HCT116 (cell line): ENCODE data around the gene TVP23A.

Experiments used
- CEBPB ChIP-seq: IDR thresholded peaks from 2 replicates; pipeline ENCODE4 v1.6.1; 2012; ENCODE audit warnings: low read depth
- CTCF ChIP-seq, 3 experiments: fragments of 200-600 bp in 1 of 3; sonication (generic) in 1 of 3; IDR thresholded peaks in 2 of 3; conservative IDR thresholded peaks in 1 of 3; 2 replicates each; pipeline ENCODE4 v1.5.1; 2012 to 2017; ENCODE audit warnings: low read depth in 2 of 3, low read length in 2 of 3, antibody characterized with exemption in 1 of 3, borderline replicate concordance in 1 of 3, control low read depth in 1 of 3, mild to moderate bottlenecking in 1 of 3, mixed read lengths in 1 of 3, mixed run types in 1 of 3, moderate library complexity in 1 of 3; ENCODE audit not compliant: insufficient read depth in 1 of 3
- EGR1 ChIP-seq: IDR thresholded peaks from 2 replicates; pipeline ENCODE4 v1.6.1; 2012; ENCODE audit warnings: low read depth
- ELF1 ChIP-seq: IDR thresholded peaks from 2 replicates; pipeline ENCODE4 v1.6.1; 2012; ENCODE audit warnings: low read depth, borderline replicate concordance
- EZH2 ChIP-seq: fragments of 200-600 bp; sonication (generic); IDR thresholded peaks from 2 replicates; pipeline ENCODE4 v1.6.1; 2017; ENCODE audit warnings: antibody characterized with exemption, mixed run types
- EZH2phosphoT487 ChIP-seq: fragments of 200-600 bp; IDR thresholded peaks from 2 replicates; pipeline ENCODE4 v1.6.1; 2018; ENCODE audit warnings: antibody characterized with exemption, borderline replicate concordance
- MAX ChIP-seq: IDR thresholded peaks from 2 replicates; pipeline ENCODE4 v1.6.1; 2012
- POLR2A ChIP-seq: IDR thresholded peaks from 2 replicates; pipeline ENCODE4 v1.7.0; 2011; ENCODE audit warnings: borderline replicate concordance; ENCODE audit not compliant: insufficient read depth, insufficient read length; ENCODE audit errors: extremely low read depth
- POLR2AphosphoS5 ChIP-seq: IDR thresholded peaks from 2 replicates; pipeline ENCODE4 v1.6.1; 2011; ENCODE audit warnings: mild to moderate bottlenecking, low read depth, low read length, moderate library complexity
- SP1 ChIP-seq: IDR thresholded peaks from 2 replicates; pipeline ENCODE4 v1.6.1; 2012; ENCODE audit warnings: low read depth
- SRF ChIP-seq: IDR thresholded peaks from 2 replicates; pipeline ENCODE4 v1.6.1; 2012; ENCODE audit warnings: low read depth
- YY1 ChIP-seq: IDR thresholded peaks from 2 replicates; pipeline ENCODE4 v1.6.1; 2011; ENCODE audit warnings: low read length, low read depth, moderate library complexity, mild to moderate bottlenecking; ENCODE audit not compliant: insufficient replicate concordance; ENCODE audit errors: extremely low read depth
- ZBTB33 ChIP-seq: IDR thresholded peaks from 2 replicates; pipeline ENCODE4 v1.6.1; 2011; ENCODE audit warnings: mild to moderate bottlenecking, low read length, moderate library complexity; ENCODE audit not compliant: insufficient replicate concordance; ENCODE audit errors: extremely low read depth

GRCh38 chr16:10750793-10751192, 67.8 kb downstream of the TVP23A start:
- TF ChIP-seq CTCF (IDR thresholded peaks at IDR 0.05 in 2 of 3, conservative IDR thresholded peaks at IDR 0.05 in 1 of 3; ENCODE audit: borderline replicate concordance in 1 of 3, insufficient read depth in 1 of 3, low read depth in 2 of 3, low read length in 2 of 3) (no peak), POLR2A (no peak), YY1 (no peak), POLR2AphosphoS5 (no peak), EZH2 (no peak), SRF (no peak), MAX (no peak), CEBPB (no peak), ELF1 (no peak), EGR1 (no peak), ZBTB33 (no peak), EZH2phosphoT487 (no peak), SP1 (no peak)
